ENCODE data around the gene CD247. TPM values are rescaled to one million over a fixed set of nuclear protein-coding genes. Genes with fewer than 3 reads are reported as not detected.

The CD247 gene
- total RNA-seq, 1 experiment from 2014 or later = 0.44 TPM

DNA sequence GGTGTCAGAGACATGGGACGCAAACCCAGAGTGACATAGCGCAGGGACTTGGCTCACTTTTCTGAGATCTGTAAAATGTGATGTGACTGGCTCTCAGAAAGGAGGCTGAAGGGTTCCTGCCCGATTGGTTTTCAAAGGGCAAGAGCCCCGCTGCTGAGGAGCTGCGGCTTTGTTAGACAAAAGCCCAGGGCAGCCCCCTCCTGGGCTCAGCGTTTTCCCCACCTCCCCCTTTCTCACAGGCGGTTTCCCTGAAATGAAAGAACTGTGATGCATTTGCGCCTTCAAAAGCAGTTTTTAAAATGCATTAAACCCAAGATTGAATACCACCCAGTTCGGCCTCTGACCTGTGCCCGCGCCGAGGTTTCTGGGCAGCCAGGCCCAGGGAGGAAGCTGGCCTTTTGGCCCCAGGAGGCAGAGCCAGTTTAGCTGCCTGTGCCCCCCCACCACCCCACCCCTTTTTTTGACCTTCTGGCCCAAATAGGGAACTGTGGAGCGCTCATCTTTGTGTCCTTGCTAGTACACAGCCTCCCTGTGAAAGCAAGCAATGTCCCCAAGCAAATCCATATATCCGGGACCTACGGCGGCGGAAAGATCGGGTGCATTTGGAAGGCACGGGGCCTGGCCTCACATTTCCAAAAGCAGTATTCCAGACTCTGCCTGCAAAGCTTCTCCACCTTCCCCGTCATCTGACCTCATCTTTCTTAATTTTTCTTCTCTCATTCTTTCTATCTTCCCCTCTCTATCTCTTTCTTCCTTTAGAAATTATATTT, 28.6 kb downstream of the CD247 start:
- CTCF ChIA-PET = interaction anchor here (0.5 kb wide), 1 partner anchor 19 kb away, joined by 4 read pairs; no protein-coding TSS in a partner anchor
- intact Hi-C loops (cut with micrococcal nuclease; ENCODE audit: unreplicated experiment) = no loop called here
- H3K36me3 ChIP-seq (ENCODE audit: control insufficient read depth, insufficient read depth, low read length) = no peaks in the 10 kb centered on the region
- H3K4me1 ChIP-seq (ENCODE audit: control insufficient read depth, insufficient read depth, low read length) = no peaks in the 10 kb centered on the region
- BruUV-seq (replicated peaks) = no TSS peak
- H3K27ac ChIP-seq (ENCODE audit: low read length) = no peak overlapping the region
- no peaks in the 10 kb centered on the region for H3K9me3 ChIP-seq (ENCODE audit: control insufficient read depth, insufficient read depth, low read depth, low read length)
- no peak overlapping the region for H3K4me3 ChIP-seq (ENCODE audit: low read depth in 2 of 2, low read length in 2 of 2)
- ATAC-seq (no peak), DNase-seq (ENCODE audit: low read depth, low spot score) (no peak)
- POLR2A ChIA-PET = interaction anchor here (0.5 kb wide), 1 partner anchor 116 kb away, joined by 5 read pairs; no protein-coding TSS in a partner anchor
- in situ Hi-C loops (cut with HindIII; ENCODE audit: low pct_unique_long_range_greater_than_20kb, low sequenced_read_pairs) = no loop called here
- H3K27me3 ChIP-seq (ENCODE audit: control insufficient read depth, insufficient read depth, low read length) = 0 out of 2 replicates have a peak, but pooled peaks cover 3% of the 10 kb centered on the region
- no peak for TF ChIP-seq TCF7L2 (IDR thresholded peaks at IDR 0.05; ENCODE audit: low read depth, low read length)
- no peak for TF ChIP-seq POLR2AphosphoS5 (IDR thresholded peaks at IDR 0.05; ENCODE audit: low read depth, low read length)
- TF ChIP-seq SIN3A (IDR thresholded peaks at IDR 0.05; ENCODE audit: borderline replicate concordance, insufficient read depth, low read depth, low read length) = no peak
- TF ChIP-seq, protein P1, sequence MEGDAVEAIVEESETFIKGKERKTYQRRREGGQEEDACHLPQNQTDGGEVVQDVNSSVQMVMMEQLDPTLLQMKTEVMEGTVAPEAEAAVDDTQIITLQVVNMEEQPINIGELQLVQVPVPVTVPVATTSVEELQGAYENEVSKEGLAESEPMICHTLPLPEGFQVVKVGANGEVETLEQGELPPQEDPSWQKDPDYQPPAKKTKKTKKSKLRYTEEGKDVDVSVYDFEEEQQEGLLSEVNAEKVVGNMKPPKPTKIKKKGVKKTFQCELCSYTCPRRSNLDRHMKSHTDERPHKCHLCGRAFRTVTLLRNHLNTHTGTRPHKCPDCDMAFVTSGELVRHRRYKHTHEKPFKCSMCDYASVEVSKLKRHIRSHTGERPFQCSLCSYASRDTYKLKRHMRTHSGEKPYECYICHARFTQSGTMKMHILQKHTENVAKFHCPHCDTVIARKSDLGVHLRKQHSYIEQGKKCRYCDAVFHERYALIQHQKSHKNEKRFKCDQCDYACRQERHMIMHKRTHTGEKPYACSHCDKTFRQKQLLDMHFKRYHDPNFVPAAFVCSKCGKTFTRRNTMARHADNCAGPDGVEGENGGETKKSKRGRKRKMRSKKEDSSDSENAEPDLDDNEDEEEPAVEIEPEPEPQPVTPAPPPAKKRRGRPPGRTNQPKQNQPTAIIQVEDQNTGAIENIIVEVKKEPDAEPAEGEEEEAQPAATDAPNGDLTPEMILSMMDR (IDR thresholded peaks at IDR 0.05) = no peak
- TF ChIP-seq, protein P2, sequence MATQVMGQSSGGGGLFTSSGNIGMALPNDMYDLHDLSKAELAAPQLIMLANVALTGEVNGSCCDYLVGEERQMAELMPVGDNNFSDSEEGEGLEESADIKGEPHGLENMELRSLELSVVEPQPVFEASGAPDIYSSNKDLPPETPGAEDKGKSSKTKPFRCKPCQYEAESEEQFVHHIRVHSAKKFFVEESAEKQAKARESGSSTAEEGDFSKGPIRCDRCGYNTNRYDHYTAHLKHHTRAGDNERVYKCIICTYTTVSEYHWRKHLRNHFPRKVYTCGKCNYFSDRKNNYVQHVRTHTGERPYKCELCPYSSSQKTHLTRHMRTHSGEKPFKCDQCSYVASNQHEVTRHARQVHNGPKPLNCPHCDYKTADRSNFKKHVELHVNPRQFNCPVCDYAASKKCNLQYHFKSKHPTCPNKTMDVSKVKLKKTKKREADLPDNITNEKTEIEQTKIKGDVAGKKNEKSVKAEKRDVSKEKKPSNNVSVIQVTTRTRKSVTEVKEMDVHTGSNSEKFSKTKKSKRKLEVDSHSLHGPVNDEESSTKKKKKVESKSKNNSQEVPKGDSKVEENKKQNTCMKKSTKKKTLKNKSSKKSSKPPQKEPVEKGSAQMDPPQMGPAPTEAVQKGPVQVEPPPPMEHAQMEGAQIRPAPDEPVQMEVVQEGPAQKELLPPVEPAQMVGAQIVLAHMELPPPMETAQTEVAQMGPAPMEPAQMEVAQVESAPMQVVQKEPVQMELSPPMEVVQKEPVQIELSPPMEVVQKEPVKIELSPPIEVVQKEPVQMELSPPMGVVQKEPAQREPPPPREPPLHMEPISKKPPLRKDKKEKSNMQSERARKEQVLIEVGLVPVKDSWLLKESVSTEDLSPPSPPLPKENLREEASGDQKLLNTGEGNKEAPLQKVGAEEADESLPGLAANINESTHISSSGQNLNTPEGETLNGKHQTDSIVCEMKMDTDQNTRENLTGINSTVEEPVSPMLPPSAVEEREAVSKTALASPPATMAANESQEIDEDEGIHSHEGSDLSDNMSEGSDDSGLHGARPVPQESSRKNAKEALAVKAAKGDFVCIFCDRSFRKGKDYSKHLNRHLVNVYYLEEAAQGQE (IDR thresholded peaks at IDR 0.05; ENCODE audit: insufficient read depth in 1 of 2, low read depth in 2 of 2, low read length in 1 of 2) = no peak

DNA sequence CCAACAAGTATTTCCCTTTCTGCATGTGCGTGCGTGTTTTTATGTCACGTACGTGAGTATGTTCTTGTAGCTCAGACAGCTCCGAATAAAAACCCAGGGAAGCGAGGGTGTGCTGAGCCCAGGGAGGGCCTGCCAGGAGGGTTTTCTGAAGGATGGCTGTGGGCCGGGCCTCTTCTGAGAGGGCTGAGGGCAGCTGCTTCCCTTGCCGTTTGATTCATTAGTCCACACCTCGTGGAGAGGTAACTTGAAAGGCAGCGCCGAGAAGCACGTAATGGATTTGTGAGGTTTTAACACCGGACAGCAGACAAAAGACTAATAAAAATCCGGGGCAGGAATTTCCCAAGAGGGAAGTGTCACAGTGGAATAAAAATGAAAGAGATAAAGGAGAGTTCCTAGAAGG, 29.5 kb downstream of the CD247 start:
- no peak for ATAC-seq
- no peak for DNase-seq (ENCODE audit: low read depth, low spot score)
- in situ Hi-C loops (cut with HindIII; ENCODE audit: low pct_unique_long_range_greater_than_20kb, low sequenced_read_pairs) = no loop called here
- no peak overlapping the region for H3K27ac ChIP-seq (ENCODE audit: low read length)
- intact Hi-C loops (cut with micrococcal nuclease; ENCODE audit: unreplicated experiment) = no loop called here
- no peaks in the 10 kb centered on the region for H3K27me3 ChIP-seq (ENCODE audit: control insufficient read depth, insufficient read depth, low read length)
- no peaks in the 10 kb centered on the region for H3K4me1 ChIP-seq (ENCODE audit: control insufficient read depth, insufficient read depth, low read length)
- H3K36me3 ChIP-seq (ENCODE audit: control insufficient read depth, insufficient read depth, low read length) = no peaks in the 10 kb centered on the region
- BruUV-seq (replicated peaks) = no TSS peak
- CTCF ChIA-PET = no interaction called here
- no peak overlapping the region for H3K4me3 ChIP-seq (ENCODE audit: low read depth in 2 of 2, low read length in 2 of 2)
- POLR2A ChIA-PET = no interaction called here
- TF ChIP-seq POLR2AphosphoS5 (IDR thresholded peaks at IDR 0.05; ENCODE audit: low read depth, low read length) (no peak), TCF7L2 (IDR thresholded peaks at IDR 0.05; ENCODE audit: low read depth, low read length) (no peak), SIN3A (IDR thresholded peaks at IDR 0.05; ENCODE audit: borderline replicate concordance, insufficient read depth, low read depth, low read length) (no peak)
- TF ChIP-seq, protein P2 (IDR thresholded peaks at IDR 0.05; ENCODE audit: insufficient read depth in 1 of 2, low read depth in 2 of 2, low read length in 1 of 2) = no peak
- TF ChIP-seq, protein P1 (IDR thresholded peaks at IDR 0.05) = no peak
- no peaks in the 10 kb centered on the region for H3K9me3 ChIP-seq (ENCODE audit: control insufficient read depth, insufficient read depth, low read depth, low read length)

Data from Panc1 (cell line).